Progenitor cell of endocrine pancreas (in vitro differentiated cells): ENCODE measurements around the gene STAG1. TPM values are rescaled to one million over a fixed set of nuclear protein-coding genes. Genes with fewer than 3 reads are reported as not detected.
A peak's percentile ranks its signal among the peaks of the same experiment; 100 is the strongest.

Experiments used
- DNase-seq: peaks from one replicate; pipeline ENCODE4 v3.0.0; 2021; ENCODE audit warnings: low spot score; ENCODE audit not compliant: unreplicated experiment
- H3K27ac Mint-ChIP-seq: 2 replicates; pipeline ENCODE4 v1.8.0; 2021; ENCODE audit warnings: mild to moderate bottlenecking, moderate library complexity, mixed read lengths
- H3K27me3 Mint-ChIP-seq: 2 replicates; pipeline ENCODE4 v1.8.0; 2021; ENCODE audit warnings: mixed read lengths
- H3K36me3 Mint-ChIP-seq: 2 replicates; pipeline ENCODE4 v1.8.0; 2022; ENCODE audit warnings: mixed read lengths; ENCODE audit not compliant: insufficient read depth
- H3K4me1 Mint-ChIP-seq: 2 replicates; pipeline ENCODE4 v1.8.0; 2021; ENCODE audit warnings: low read depth, mixed read lengths
- H3K4me3 Mint-ChIP-seq: 2 replicates; pipeline ENCODE4 v1.8.0; 2021; ENCODE audit warnings: low read depth, mild to moderate bottlenecking, moderate library complexity, mixed read lengths
- H3K9me3 Mint-ChIP-seq: 2 replicates; pipeline ENCODE4 v1.8.0; 2021; ENCODE audit warnings: low read depth, mixed read lengths
- CTCF ChIP-seq: fragments of 200-600 bp; sonication (generic); IDR thresholded peaks from one replicate; pipeline ENCODE4 v1.5.0; 2021; ENCODE audit warnings: antibody characterized with exemption, mild to moderate bottlenecking; ENCODE audit not compliant: unreplicated experiment
- total RNA-seq: library from RNA; stranded (reverse); gene quantifications from 2 replicates; pipeline ENCODE4 v1.2.1, GENCODE V29; 2021

Gene STAG1
- total RNA-seq, 1 donor from 2014 or later = 46.4 TPM

- H3K27me3 Mint-ChIP-seq = no peaks in the 10 kb centered on the region
- DNase-seq = no peak
- H3K27ac Mint-ChIP-seq = no peak overlapping the region
- no peaks in the 10 kb centered on the region for H3K36me3 Mint-ChIP-seq
- TF ChIP-seq CTCF = no peak
- peaks cover 15% of the 10 kb centered on the region for H3K4me1 Mint-ChIP-seq
- no peaks in the 10 kb centered on the region for H3K9me3 Mint-ChIP-seq
- H3K4me3 Mint-ChIP-seq = no peak overlapping the region
Observed at GRCh38 chr3:136661282-136661681, 90.9 kb downstream of the STAG1 start.

GRCh38 chr3:136658946-136659682 is 93.1 kb downstream of the STAG1 start:
- Mint-ChIP-seq H3K27me3 (no peaks in the 10 kb centered on the region), H3K36me3 (peaks cover 8% of the 10 kb centered on the region), H3K9me3 (peaks cover 9% of the 10 kb centered on the region), H3K4me3 (no peak overlapping the region), H3K27ac (peak overlapping the region; percentile 29), H3K4me1 (peaks cover 10% of the 10 kb centered on the region)
- no peak for DNase-seq
- TF ChIP-seq CTCF = no peak

GRCh38 chr3:136657526-136657925 is 94.7 kb downstream of the STAG1 start:
- Mint-ChIP-seq H3K36me3 (peaks cover 13% of the 10 kb centered on the region), H3K27ac (no peak overlapping the region), H3K4me1 (peaks cover 10% of the 10 kb centered on the region), H3K27me3 (no peaks in the 10 kb centered on the region), H3K4me3 (no peak overlapping the region), H3K9me3 (peaks cover 13% of the 10 kb centered on the region)
- TF ChIP-seq CTCF = no peak
- DNase-seq = no peak

GRCh38 chr3:136653628-136654027 is 98.5 kb downstream of the STAG1 start:
- no peak overlapping the region for H3K4me3 Mint-ChIP-seq
- no peaks in the 10 kb centered on the region for H3K27me3 Mint-ChIP-seq
- H3K36me3 Mint-ChIP-seq = peaks cover 14% of the 10 kb centered on the region
- no peak overlapping the region for H3K27ac Mint-ChIP-seq
- DNase-seq = no peak
- TF ChIP-seq CTCF = no peak
- H3K9me3 Mint-ChIP-seq = peaks cover 13% of the 10 kb centered on the region
- H3K4me1 Mint-ChIP-seq = peaks cover 1% of the 10 kb centered on the region

GRCh38 chr3:136651581-136651980 is 100.6 kb downstream of the STAG1 start:
- Mint-ChIP-seq H3K27me3 (no peaks in the 10 kb centered on the region), H3K27ac (no peak overlapping the region), H3K9me3 (peaks cover 13% of the 10 kb centered on the region), H3K4me3 (no peak overlapping the region), H3K4me1 (no peaks in the 10 kb centered on the region), H3K36me3 (peaks cover 16% of the 10 kb centered on the region)
- TF ChIP-seq CTCF = no peak
- DNase-seq = no peak
